HCT116 (cell line): ENCODE results near the gene GALNT18. TPM values are rescaled to one million over a fixed set of nuclear protein-coding genes. Genes with fewer than 3 reads are reported as not detected.

Experiments
- ATAC-seq: fragments of 200-7000 bp; cut with Tn5 transposase; 2 replicates; pipeline ENCODE4 v1.9.1; 2020; ENCODE audit warnings: mild to moderate bottlenecking, moderate library complexity
- BruUV-seq: library from RNA; stranded (reverse); fragments of 400-500 nt; replicated peaks from 2 replicates; lab custom pipeline; 2021; lab: Mats Ljungman, UMichigan
- CTCF ChIA-PET: fragments of 300-600 bp; sonication (Branson Sonifier 250); formaldehyde crosslinking; loops from one replicate; lab custom pipeline; 2021; ENCODE audit warnings: antibody characterized with exemption; lab: Charles Lee
- POLR2A ChIA-PET: fragments of 300-600, 350-600 bp; sonication (Branson Sonifier 250); formaldehyde crosslinking; loops from one replicate; lab custom pipeline; 2021; ENCODE audit warnings: antibody characterized with exemption; lab: Charles Lee
- RAD21 ChIA-PET, 2 experiments: fragments of 300-600 bp; sonication (Branson Sonifier 250); formaldehyde crosslinking; loops; one replicate each; lab custom pipeline; 2023; ENCODE audit warnings: low total read pairs in 2 of 2; ENCODE audit not compliant: uncharacterized antibody in 2 of 2, unreplicated experiment in 2 of 2, low non-redundant PET in 1 of 2; lab: Charles Lee
- DNase-seq: peaks from one replicate; pipeline ENCODE4 v3.0.0-alpha.2; 2010; ENCODE audit warnings: low read depth, low spot score
- H2AFZ ChIP-seq: fragments of 200-600 bp; shearing (Covaris generic), sonication (generic); 2 replicates; pipeline ENCODE4 v1.6.1; 2017; ENCODE audit warnings: low read depth, mixed run types, mixed read lengths, antibody characterized with exemption, low read length; ENCODE audit not compliant: poor library complexity, severe bottlenecking
- H3K27ac ChIP-seq: 2 replicates; pipeline ENCODE4 v1.5.1; 2012; ENCODE audit warnings: low read depth, low read length
- H3K27me3 ChIP-seq: fragments of 200-600 bp; sonication (generic); 2 replicates; pipeline ENCODE4 v1.6.1; 2016; ENCODE audit warnings: mixed run types, low read length, mixed read lengths; ENCODE audit not compliant: insufficient read depth
- H3K36me3 ChIP-seq, 2 experiments: fragments of 200-500 bp in 1 of 2; fragments of 200-600 bp in 1 of 2; sonication (Bioruptor generic) in 1 of 2; sonication (generic) in 1 of 2; 2 replicates each; pipeline versions ENCODE4 v1.5.1 to v1.6.1; 2014 to 2016; ENCODE audit warnings: low read length in 2 of 2, inconsistent platforms in 1 of 2, mixed read lengths in 1 of 2, mixed run types in 1 of 2; ENCODE audit not compliant: insufficient read depth in 2 of 2, control insufficient read depth in 1 of 2
- H3K4me1 ChIP-seq, 2 experiments: fragments of 200-600 bp in 1 of 2; sonication (generic) in 1 of 2; 2 replicates each; pipeline versions ENCODE4 v1.5.1 to v1.6.1; 2012 to 2017; ENCODE audit warnings: low read length in 2 of 2, inconsistent platforms in 1 of 2, mild to moderate bottlenecking in 1 of 2, mixed read lengths in 1 of 2, mixed run types in 1 of 2, moderate library complexity in 1 of 2; ENCODE audit not compliant: insufficient read depth in 2 of 2, control insufficient read depth in 1 of 2
- H3K4me2 ChIP-seq: fragments of 200-600 bp; sonication (generic); 2 replicates; pipeline ENCODE4 v1.6.1; 2017; ENCODE audit warnings: mixed run types, low read length, mixed read lengths
- H3K4me3 ChIP-seq, 2 experiments: fragments of 200-600 bp in 1 of 2; sonication (generic) in 1 of 2; replicated peaks in 1 of 2; 2 replicates each; pipeline ENCODE4 v1.5.1; 2011 to 2016; ENCODE audit warnings: low read length in 2 of 2, control low read depth in 1 of 2, low read depth in 1 of 2, mild to moderate bottlenecking in 1 of 2, mixed read lengths in 1 of 2, mixed run types in 1 of 2
- H3K79me2 ChIP-seq: fragments of 200-600 bp; sonication (generic); 2 replicates; pipeline ENCODE4 v1.6.1; 2017; ENCODE audit warnings: mild to moderate bottlenecking, mixed run types, low read length, moderate library complexity, mixed read lengths; ENCODE audit not compliant: insufficient read depth
- H3K9ac ChIP-seq: fragments of 200-600 bp; sonication (generic); 2 replicates; pipeline ENCODE4 v1.6.1; 2016; ENCODE audit warnings: low read length, mixed read lengths
- H3K9me2 ChIP-seq: fragments of 200-600 bp; sonication (generic), shearing (Covaris generic); 2 replicates; pipeline ENCODE4 v1.6.1; 2017; ENCODE audit warnings: mixed run types, mild to moderate bottlenecking, moderate library complexity; ENCODE audit not compliant: insufficient read depth
- H3K9me3 ChIP-seq, 2 experiments: fragments of 200-500 bp in 1 of 2; fragments of 200-600 bp in 1 of 2; sonication (Bioruptor generic) in 1 of 2; sonication (generic) in 1 of 2; 2 replicates each; pipeline ENCODE4 v1.6.1; 2014 to 2017; ENCODE audit warnings: low read length in 2 of 2, mixed read lengths in 2 of 2, inconsistent platforms in 1 of 2, low read depth in 1 of 2, mild to moderate bottlenecking in 1 of 2, mixed run types in 1 of 2, moderate library complexity in 1 of 2; ENCODE audit not compliant: control insufficient read depth in 1 of 2, insufficient read depth in 1 of 2
- H4K20me1 ChIP-seq: fragments of 200-600 bp; sonication (generic), shearing (Covaris generic); 2 replicates; pipeline ENCODE4 v1.6.1; 2017; ENCODE audit warnings: mixed run types, mild to moderate bottlenecking, moderate library complexity; ENCODE audit not compliant: insufficient read depth
- ELF1 ChIP-seq: IDR thresholded peaks from 2 replicates; pipeline ENCODE4 v1.6.1; 2012; ENCODE audit warnings: low read depth, borderline replicate concordance
- FOSL1 ChIP-seq: IDR thresholded peaks from 2 replicates; pipeline ENCODE4 v1.6.1; 2012; ENCODE audit warnings: low read depth
- intact Hi-C: fragments of 100-400 bp; cut with micrococcal nuclease; formaldehyde crosslinking; loops from 2 replicates; pipeline ENCODE4 v1.10.0; 2022
- total RNA-seq: library from RNA; stranded (reverse); gene quantifications from one replicate; pipeline ENCODE4 v1.2.1, GENCODE V29; 2021; ENCODE audit not compliant: unreplicated experiment
- TF ChIP-seq, protein P1 (sequence below): IDR thresholded peaks from 2 replicates; pipeline ENCODE4 v1.6.1; 2012; ENCODE audit warnings: low read depth
- TF ChIP-seq, protein P2 (sequence below): IDR thresholded peaks from 2 replicates; pipeline ENCODE4 v1.6.1; 2012
- TF ChIP-seq, protein P3 (sequence below): IDR thresholded peaks from 2 replicates; pipeline ENCODE4 v1.6.1; 2011; ENCODE audit warnings: mild to moderate bottlenecking, low read length, moderate library complexity; ENCODE audit not compliant: insufficient replicate concordance; ENCODE audit errors: extremely low read depth

Gene GALNT18
- total RNA-seq, 1 experiment from 2014 or later, result 19.9 TPM

DNA sequence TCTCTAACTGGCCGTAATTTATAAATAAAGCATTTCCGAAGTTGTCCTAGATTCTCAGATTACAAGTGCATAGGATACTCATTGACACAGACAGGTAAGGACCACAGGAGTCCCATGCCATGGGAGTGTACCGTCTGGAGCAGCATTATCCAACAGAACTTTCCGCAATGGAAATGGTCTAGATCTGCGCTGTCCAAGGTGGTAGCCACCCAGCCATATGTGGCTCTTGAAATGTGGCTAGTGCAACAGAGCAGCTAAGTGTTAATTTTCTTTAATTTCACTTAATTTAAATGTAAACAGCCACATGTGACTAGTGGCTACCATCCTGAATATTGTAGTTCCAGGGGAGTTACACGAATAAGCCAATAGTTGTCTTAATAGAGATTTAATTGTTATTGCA, 71.3 kb downstream of the GALNT18 start:
- ChIA-PET CTCF (no interaction called here), RAD21 (no interaction called here), POLR2A (no interaction called here)
- Histone ChIP-seq H3K4me3 (no peak overlapping the region), H3K9me2 (no peaks in the 10 kb centered on the region), H3K4me2 (no peak overlapping the region), H3K79me2 (peaks cover 3% of the 10 kb centered on the region; the same call in 1 of the 2 replicates), H3K36me3 (no peaks in the 10 kb centered on the region), H3K27ac (no peak overlapping the region), H4K20me1 (no peaks in the 10 kb centered on the region), H3K4me1 (peaks cover 3 to 9% of the 10 kb centered on the region in 2 experiments; a peak in 2 of 4 replicates), H3K27me3 (no peaks in the 10 kb centered on the region), H3K9me3 (no peaks in the 10 kb centered on the region), H2AFZ (no peak overlapping the region), H3K9ac (no peak overlapping the region)
- ATAC-seq (no peak), DNase-seq (no peak)
- intact Hi-C loops, result no loop called here
- TF ChIP-seq, protein P1, sequence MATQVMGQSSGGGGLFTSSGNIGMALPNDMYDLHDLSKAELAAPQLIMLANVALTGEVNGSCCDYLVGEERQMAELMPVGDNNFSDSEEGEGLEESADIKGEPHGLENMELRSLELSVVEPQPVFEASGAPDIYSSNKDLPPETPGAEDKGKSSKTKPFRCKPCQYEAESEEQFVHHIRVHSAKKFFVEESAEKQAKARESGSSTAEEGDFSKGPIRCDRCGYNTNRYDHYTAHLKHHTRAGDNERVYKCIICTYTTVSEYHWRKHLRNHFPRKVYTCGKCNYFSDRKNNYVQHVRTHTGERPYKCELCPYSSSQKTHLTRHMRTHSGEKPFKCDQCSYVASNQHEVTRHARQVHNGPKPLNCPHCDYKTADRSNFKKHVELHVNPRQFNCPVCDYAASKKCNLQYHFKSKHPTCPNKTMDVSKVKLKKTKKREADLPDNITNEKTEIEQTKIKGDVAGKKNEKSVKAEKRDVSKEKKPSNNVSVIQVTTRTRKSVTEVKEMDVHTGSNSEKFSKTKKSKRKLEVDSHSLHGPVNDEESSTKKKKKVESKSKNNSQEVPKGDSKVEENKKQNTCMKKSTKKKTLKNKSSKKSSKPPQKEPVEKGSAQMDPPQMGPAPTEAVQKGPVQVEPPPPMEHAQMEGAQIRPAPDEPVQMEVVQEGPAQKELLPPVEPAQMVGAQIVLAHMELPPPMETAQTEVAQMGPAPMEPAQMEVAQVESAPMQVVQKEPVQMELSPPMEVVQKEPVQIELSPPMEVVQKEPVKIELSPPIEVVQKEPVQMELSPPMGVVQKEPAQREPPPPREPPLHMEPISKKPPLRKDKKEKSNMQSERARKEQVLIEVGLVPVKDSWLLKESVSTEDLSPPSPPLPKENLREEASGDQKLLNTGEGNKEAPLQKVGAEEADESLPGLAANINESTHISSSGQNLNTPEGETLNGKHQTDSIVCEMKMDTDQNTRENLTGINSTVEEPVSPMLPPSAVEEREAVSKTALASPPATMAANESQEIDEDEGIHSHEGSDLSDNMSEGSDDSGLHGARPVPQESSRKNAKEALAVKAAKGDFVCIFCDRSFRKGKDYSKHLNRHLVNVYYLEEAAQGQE, result peak; percentile 43
- TF ChIP-seq, protein P2, sequence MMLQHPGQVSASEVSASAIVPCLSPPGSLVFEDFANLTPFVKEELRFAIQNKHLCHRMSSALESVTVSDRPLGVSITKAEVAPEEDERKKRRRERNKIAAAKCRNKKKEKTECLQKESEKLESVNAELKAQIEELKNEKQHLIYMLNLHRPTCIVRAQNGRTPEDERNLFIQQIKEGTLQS, result no peak
- TF ChIP-seq, protein P3, sequence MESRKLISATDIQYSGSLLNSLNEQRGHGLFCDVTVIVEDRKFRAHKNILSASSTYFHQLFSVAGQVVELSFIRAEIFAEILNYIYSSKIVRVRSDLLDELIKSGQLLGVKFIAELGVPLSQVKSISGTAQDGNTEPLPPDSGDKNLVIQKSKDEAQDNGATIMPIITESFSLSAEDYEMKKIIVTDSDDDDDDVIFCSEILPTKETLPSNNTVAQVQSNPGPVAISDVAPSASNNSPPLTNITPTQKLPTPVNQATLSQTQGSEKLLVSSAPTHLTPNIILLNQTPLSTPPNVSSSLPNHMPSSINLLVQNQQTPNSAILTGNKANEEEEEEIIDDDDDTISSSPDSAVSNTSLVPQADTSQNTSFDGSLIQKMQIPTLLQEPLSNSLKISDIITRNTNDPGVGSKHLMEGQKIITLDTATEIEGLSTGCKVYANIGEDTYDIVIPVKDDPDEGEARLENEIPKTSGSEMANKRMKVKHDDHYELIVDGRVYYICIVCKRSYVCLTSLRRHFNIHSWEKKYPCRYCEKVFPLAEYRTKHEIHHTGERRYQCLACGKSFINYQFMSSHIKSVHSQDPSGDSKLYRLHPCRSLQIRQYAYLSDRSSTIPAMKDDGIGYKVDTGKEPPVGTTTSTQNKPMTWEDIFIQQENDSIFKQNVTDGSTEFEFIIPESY, result no peak
- TF ChIP-seq ELF1 (no peak), FOSL1 (no peak)
- BruUV-seq, result no TSS peak
